Right lobe of liver (tissue), 6 donors: ENCODE measurements around the gene RNF26. TPM values are rescaled to one million over a fixed set of nuclear protein-coding genes. Genes with fewer than 3 reads are reported as not detected.
A peak's percentile ranks its signal among the peaks of the same experiment; 100 is the strongest.

Source experiments
- ATAC-seq, 4 donors: fragments of 200-7000 bp; cut with Tn5 transposase; one replicate each; pipeline ENCODE4 v1.9.1; 2020; ENCODE audit warnings: mild to moderate bottlenecking in 4 of 4, moderate library complexity in 4 of 4
- DNase-seq, 3 donors: peaks; one replicate each; pipeline ENCODE4 v3.0.0-alpha.2; 2020
- H3K27ac ChIP-seq, 3 donors: fragments of 200-600 bp; one replicate each; pipeline ENCODE4 v1.8.0; 2022
- H3K27me3 ChIP-seq, 2 donors: fragments of 200-600 bp; one replicate each; pipeline ENCODE4 v1.8.0; 2022
- H3K36me3 ChIP-seq, 4 donors: fragments of 200-600 bp; sonication (generic) in 1 of 4; one replicate each; pipeline versions ENCODE4 v1.5.1 to v1.8.0; 2017 to 2022; ENCODE audit warnings: control low read depth in 1 of 4
- H3K4me1 ChIP-seq, 4 donors: fragments of 200-600 bp; sonication (generic) in 1 of 4; one replicate each; pipeline versions ENCODE4 v1.5.1 to v1.8.0; 2017 to 2022; ENCODE audit warnings: control low read depth in 1 of 4
- H3K4me3 ChIP-seq, 3 donors: fragments of 200-600 bp; one replicate each; pipeline ENCODE4 v1.8.0; 2022
- H3K9me3 ChIP-seq, 4 donors: fragments of 200-600 bp; sonication (generic) in 1 of 4; one replicate each; pipeline versions ENCODE4 v1.5.1 to v1.8.0; 2017 to 2022; ENCODE audit warnings: control low read depth in 1 of 4
- CTCF ChIP-seq, 4 donors: fragments of 200-600 bp in 3 of 4; fragments of 450-650 bp in 1 of 4; IDR thresholded peaks; one replicate each; pipeline versions ENCODE4 v1.5.1 to v1.8.0; 2016 to 2022; ENCODE audit warnings: antibody characterized with exemption in 4 of 4, mild to moderate bottlenecking in 2 of 4
- POLR2A ChIP-seq: fragments of 450-650 bp; IDR thresholded peaks from one replicate; pipeline ENCODE4 v1.6.1; 2017; ENCODE audit warnings: antibody characterized with exemption, mild to moderate bottlenecking
- WGBS: methylation state at CpG from one replicate; pipeline ENCODE4 v1.1.6; 2018; ENCODE audit warnings: low coverage, low lambda C conversion rate; ENCODE audit not compliant: insufficient coverage; ENCODE audit errors: missing lambda C conversion rate; 5-methylcytosine and 5-hydroxymethylcytosine counted together
- intact Hi-C, 2 donors: fragments of 100-400 bp; cut with DNase I; formaldehyde crosslinking; loops; one replicate each; pipeline versions ENCODE4 v1.11.2 to v1.14.1; 2022
- total RNA-seq, 6 experiments: library from RNA; depleted of rRNA in 2 of 6; stranded (reverse); fragments of >200 nt in 2 of 6; fragmentation: NEBNext Ultra II Directional in 3 of 6; extraction: Animal tissue kit (Norgen Biotek cat#: 25700) in 3 of 6; gene quantifications; one replicate each; pipeline versions ENCODE4 v1.1.0 to v1.2.4, GENCODE V29; 2016 to 2023
- donor health status: DM: no; HTN: yes; CAD: no.
- donor health status: DM: no; HTN: no; CAD: no.
- donor health status: DM: no; HTN: no; CAD: no.
- donor health status: DM: no; HTN: yes; CAD: no.
- donor health status: DM: no; HTN: yes; CAD: no.

RNF26 gene
- total RNA-seq, 6 experiments from 2014 or later, result 12.9 to 18.1 (median 15.1) TPM

DNA sequence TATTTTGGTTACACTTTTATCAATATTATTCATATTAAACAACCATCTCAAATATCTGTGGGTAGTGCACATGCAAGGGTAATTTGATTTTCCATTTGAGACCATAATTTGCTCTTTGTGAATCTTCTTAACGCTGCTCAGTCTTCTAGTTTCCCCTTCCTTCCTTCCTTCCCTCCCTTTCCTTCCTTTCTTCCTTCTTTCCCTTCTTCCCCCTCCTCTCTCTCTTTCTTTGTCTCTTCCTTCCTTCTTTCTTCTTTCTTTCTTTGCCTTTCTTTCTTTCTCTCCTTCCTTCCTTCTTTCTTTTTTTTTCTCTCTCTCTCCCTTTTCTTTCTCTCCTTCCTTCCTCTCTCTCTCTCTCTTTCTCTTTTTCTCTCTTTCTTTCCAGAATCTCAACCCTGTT is 4.1 kb upstream of the RNF26 start:
- TF ChIP-seq CTCF (IDR thresholded peaks at IDR 0.05) (no peak), POLR2A (no peak)
- DNase-seq (no peak), ATAC-seq (no peak)
- Histone ChIP-seq H3K9me3 (no peaks in the 10 kb centered on the region), H3K27me3 (no peaks in the 10 kb centered on the region), H3K4me1 (peaks cover 0 to 3% (median 1%) of the 10 kb centered on the region in 4 donors), H3K4me3 (no peak overlapping the region), H3K27ac (no peak overlapping the region), H3K36me3 (no peaks in the 10 kb centered on the region)
- intact Hi-C loops, result no loop called here
- 10% methylated on average over 1 of the region's 1 CpG for WGBS

DNA sequence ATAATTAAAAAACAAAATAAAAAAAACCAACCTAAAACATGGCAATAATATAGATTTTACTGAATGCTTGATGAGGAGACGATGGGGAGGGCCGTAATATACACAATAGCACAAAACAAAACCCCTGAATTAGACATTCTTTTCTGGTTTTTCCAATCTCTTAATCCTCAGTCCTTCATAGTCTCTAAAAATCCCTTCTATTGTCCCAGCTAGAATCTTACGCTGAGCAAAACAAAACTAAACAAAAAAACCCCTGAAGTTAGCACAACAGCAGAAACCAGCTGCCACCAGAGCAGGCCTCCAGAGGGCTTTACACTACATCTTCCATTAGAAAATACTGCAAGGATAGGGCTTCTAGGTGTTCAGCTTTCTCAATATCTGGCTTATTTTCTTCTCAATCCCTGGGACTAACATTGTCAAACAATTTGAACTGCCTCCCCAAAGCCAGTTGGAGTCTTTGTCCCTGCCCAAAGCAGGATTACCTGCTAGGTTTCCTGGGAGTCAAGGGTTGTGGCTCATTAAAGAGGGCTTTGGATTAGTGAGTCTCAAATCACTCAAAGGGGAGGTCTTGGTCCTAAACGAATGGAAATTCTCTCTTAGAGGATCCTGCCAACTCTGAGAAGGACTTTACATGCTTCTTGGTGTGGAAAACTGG is 2.1 kb upstream of the RNF26 start:
- DNase-seq (peak in 1 of 3 donors; percentile 1), ATAC-seq (no peak)
- no peak overlapping the region for H3K27ac ChIP-seq
- intact Hi-C loops, result no loop called here
- TF ChIP-seq POLR2A (no peak), CTCF (IDR thresholded peaks at IDR 0.05) (no peak)
- H3K9me3 ChIP-seq, result no peaks in the 10 kb centered on the region
- peaks cover 0 to 10% (median 5%) of the 10 kb centered on the region in 4 donors for H3K4me1 ChIP-seq
- H3K4me3 ChIP-seq, result no peak overlapping the region
- H3K27me3 ChIP-seq, result no peaks in the 10 kb centered on the region
- WGBS, result 65% methylated on average over 4 of the region's 4 CpGs
- H3K36me3 ChIP-seq, result no peaks in the 10 kb centered on the region

DNA sequence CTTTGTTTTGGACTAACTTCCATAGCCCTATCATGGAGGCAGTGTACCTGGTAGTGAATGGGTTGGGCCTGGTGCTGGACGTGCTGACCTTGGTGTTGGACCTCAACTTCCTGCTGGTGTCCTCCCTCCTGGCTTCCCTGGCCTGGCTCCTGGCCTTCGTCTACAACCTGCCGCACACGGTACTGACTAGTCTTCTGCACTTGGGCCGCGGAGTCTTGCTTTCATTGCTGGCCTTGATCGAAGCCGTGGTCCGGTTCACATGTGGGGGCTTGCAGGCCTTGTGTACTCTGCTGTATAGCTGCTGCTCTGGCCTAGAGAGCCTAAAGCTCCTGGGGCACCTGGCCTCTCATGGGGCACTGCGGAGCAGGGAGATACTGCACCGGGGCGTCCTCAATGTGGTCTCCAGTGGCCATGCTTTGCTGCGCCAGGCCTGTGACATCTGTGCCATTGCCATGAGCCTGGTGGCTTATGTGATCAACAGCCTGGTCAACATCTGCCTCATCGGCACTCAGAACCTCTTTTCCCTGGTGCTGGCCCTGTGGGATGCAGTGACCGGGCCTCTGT is 846 bp downstream of the RNF26 start:
- no peak for TF ChIP-seq POLR2A
- TF ChIP-seq CTCF (IDR thresholded peaks at IDR 0.05), result no peak
- Histone ChIP-seq H3K36me3 (no peaks in the 10 kb centered on the region), H3K4me3 (peak overlapping the region; percentile 65 to 87 (median 74)), H3K27ac (peak overlapping the region in 2 of 3 donors; percentile 59 to 88), H3K4me1 (peaks cover 0 to 28% (median 11%) of the 10 kb centered on the region in 4 donors), H3K9me3 (no peaks in the 10 kb centered on the region), H3K27me3 (no peaks in the 10 kb centered on the region)
- ATAC-seq (no peak), DNase-seq (peak in 2 of 3 donors; percentile 51 to 56)
- WGBS, result 0% methylated on average over 3 of the region's 15 CpGs
- intact Hi-C loops, result no loop called here

DNA sequence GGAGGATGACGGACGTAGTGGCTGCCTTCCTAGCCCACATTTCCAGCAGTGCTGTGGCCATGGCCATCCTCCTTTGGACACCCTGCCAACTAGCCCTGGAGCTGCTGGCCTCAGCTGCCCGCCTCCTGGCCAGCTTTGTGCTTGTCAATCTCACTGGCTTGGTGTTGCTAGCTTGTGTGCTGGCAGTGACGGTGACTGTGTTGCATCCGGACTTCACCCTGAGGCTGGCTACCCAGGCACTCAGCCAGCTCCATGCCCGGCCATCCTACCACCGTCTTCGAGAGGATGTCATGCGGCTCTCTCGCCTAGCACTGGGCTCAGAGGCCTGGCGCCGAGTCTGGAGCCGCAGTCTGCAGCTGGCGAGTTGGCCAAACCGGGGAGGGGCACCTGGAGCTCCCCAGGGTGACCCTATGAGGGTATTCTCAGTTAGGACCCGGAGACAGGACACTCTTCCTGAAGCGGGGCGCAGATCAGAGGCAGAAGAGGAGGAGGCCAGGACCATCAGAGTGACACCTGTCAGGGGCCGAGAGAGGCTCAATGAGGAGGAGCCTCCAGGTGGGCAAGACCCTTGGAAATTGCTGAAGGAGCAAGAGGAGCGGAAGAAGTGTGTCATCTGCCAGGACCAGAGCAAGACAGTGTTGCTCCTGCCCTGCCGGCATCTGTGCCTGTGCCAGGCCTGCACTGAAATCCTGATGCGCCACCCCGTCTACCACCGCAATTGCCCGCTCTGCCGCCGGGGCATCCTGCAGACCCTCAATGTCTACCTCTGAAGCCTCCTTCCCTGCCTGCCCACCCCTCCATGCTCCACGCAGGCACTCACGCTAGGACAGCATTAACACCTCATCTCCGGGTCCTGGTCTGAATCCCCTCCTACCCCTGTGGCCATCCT is 1.6 kb downstream of the RNF26 start:
- peak overlapping the region in 1 of 3 donors; percentile 88 for H3K27ac ChIP-seq
- no peaks in the 10 kb centered on the region for H3K9me3 ChIP-seq
- TF ChIP-seq POLR2A (peak; percentile 40), CTCF (IDR thresholded peaks at IDR 0.05) (no peak)
- H3K36me3 ChIP-seq, result no peaks in the 10 kb centered on the region
- ATAC-seq (peak; percentile 63 to 75 (median 70)), DNase-seq (peak; percentile 88 to 96 (median 95))
- no peaks in the 10 kb centered on the region for H3K27me3 ChIP-seq
- intact Hi-C loops, result no loop called here
- H3K4me3 ChIP-seq, result peak overlapping the region in 2 of 3 donors; percentile 65 to 87
- 84% methylated on average over 5 of the region's 30 CpGs for WGBS
- peaks cover 0 to 28% (median 12%) of the 10 kb centered on the region in 4 donors for H3K4me1 ChIP-seq
